ENCODE data around the gene ZNF335.

Gene ZNF335

DNA sequence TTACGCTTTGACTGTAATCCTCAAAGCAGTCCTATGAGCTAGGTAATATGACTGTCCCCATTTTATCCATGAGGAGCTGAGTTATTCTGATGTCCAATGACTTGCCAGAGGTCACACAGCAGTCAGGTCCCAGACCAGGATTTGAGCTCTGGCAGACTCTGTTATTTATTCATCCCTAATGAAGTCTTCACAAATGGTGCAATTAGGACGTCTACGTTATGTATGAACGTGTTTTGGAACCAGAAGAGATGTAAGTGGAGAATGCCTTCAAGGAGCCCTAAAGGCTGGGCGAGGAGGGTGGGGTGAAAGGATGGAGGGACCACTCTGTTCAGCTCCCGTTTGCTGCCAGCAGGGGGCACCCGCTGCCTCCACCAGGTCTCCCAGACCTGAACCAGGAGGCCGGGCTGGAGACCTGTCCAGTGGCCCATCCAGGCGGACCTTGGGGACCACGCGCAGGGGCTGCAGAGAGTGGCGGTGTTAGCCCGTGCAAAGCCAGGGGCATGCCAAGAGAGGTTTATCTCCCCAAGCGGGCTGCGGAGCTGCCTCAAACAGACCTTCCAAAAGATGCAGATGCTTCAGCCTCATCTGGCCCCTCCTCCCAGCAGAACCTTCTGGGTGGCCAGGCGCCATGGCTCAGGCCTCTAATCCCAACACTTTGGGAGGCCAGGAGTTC, 15.2 kb upstream of the ZNF335 start:
- in situ Hi-C loops (cut with MboI; ENCODE audit: low pct_unique_long_range_greater_than_20kb, low sequenced_read_pairs, unreplicated experiment) = no loop called here
- DNase-seq (ENCODE audit: low spot score) = peak; percentile 84
- TF ChIP-seq, protein P1, sequence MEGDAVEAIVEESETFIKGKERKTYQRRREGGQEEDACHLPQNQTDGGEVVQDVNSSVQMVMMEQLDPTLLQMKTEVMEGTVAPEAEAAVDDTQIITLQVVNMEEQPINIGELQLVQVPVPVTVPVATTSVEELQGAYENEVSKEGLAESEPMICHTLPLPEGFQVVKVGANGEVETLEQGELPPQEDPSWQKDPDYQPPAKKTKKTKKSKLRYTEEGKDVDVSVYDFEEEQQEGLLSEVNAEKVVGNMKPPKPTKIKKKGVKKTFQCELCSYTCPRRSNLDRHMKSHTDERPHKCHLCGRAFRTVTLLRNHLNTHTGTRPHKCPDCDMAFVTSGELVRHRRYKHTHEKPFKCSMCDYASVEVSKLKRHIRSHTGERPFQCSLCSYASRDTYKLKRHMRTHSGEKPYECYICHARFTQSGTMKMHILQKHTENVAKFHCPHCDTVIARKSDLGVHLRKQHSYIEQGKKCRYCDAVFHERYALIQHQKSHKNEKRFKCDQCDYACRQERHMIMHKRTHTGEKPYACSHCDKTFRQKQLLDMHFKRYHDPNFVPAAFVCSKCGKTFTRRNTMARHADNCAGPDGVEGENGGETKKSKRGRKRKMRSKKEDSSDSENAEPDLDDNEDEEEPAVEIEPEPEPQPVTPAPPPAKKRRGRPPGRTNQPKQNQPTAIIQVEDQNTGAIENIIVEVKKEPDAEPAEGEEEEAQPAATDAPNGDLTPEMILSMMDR (IDR thresholded peaks at IDR 0.05; ENCODE audit: extremely low read depth, insufficient read depth, missing control alignments) = peak; percentile 91

DNA sequence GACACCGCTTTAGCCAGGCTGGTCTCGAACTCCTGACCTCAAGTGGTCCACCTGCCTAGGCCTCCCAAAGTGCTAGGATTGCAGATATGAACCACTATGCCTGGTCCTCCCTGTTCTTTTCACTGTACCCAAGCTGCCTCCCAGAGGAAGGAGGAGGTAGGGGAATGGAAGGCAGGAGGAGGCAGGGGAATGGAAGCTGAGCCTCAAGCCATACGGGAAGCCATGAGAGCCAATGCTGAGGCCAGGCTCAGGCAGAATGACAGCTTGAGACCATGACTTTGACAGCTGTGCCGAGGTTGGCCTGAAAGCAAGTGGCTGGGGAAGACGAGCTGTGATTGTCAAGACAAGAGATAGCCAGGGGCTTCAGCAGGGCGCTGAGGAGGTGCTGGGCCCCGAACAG, 13.6 kb upstream of the ZNF335 start:
- TF ChIP-seq, protein P1 (IDR thresholded peaks at IDR 0.05; ENCODE audit: extremely low read depth, insufficient read depth, missing control alignments) = no peak
- no peak for DNase-seq (ENCODE audit: low spot score)
- in situ Hi-C loops (cut with MboI; ENCODE audit: low pct_unique_long_range_greater_than_20kb, low sequenced_read_pairs, unreplicated experiment) = no loop called here

DNA sequence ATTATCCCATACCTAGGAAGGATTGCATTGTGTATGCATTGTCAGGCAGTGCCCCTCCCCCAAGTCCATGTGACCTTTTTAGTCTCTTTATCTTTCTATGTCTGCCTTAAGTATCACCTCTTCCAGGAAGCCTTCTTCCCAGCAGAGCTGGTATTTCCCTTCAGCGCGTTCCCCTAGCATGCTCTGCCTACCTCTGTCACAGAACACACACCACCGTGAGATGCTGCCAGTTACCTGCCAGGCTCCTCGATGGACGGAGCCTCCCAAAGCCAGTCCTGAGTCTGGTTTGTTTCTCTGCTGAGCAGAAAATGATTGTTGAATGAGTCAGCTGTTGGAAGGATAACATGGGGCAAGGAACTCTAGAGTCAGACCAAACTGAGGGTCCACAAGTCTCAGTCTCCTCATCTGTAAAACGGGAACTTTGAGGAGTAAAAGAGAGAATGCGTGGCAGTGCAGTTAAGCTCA, 11.3 kb upstream of the ZNF335 start:
- DNase-seq (ENCODE audit: low spot score) = no peak
- TF ChIP-seq, protein P1 (IDR thresholded peaks at IDR 0.05; ENCODE audit: extremely low read depth, insufficient read depth, missing control alignments) = no peak
- in situ Hi-C loops (cut with MboI; ENCODE audit: low pct_unique_long_range_greater_than_20kb, low sequenced_read_pairs, unreplicated experiment) = no loop called here

DNA sequence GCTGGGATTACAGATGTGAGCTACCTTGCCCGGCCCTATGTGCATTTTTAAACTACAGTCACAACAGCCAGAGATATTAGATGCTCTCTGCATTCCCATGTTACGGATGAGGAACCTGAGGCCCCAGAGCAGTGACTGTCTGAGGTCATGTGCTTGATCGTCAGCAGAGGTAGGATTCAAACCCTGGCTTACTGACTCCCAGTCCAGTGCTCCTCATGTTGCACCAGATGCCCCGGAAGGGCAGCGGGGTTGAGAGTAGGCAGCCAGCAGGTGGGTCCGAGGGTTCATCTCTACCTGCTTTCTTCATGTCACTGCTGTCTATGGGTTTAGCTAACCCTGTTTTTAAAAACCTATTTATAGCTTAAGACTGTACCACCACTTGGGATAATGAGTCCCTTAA, 9.3 kb upstream of the ZNF335 start:
- TF ChIP-seq, protein P1 (IDR thresholded peaks at IDR 0.05; ENCODE audit: extremely low read depth, insufficient read depth, missing control alignments) = no peak
- no peak for DNase-seq (ENCODE audit: low spot score)
- in situ Hi-C loops (cut with MboI; ENCODE audit: low pct_unique_long_range_greater_than_20kb, low sequenced_read_pairs, unreplicated experiment) = no loop called here

DNA sequence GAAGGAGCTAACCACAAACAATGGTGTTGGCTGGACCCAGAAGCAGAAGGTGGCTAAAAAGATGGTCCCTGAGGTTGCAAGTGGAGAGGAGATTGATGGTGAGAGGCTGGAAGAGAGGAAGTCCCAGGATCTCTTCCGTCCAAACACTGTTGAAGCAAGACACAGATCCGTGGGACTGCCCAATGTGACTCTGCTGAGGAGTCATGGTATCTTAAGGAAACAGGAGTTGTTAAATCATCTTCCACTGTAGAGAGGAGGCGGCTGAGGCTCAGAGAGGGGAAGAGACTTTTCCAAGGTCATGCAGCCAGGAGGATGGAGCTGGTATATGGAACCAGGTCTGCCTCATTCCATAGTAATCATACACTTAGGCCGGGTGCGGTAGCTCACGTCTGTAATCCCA, 4.1 kb upstream of the ZNF335 start:
- in situ Hi-C loops (cut with MboI; ENCODE audit: low pct_unique_long_range_greater_than_20kb, low sequenced_read_pairs, unreplicated experiment) = no loop called here
- no peak for DNase-seq (ENCODE audit: low spot score)
- TF ChIP-seq, protein P1 (IDR thresholded peaks at IDR 0.05; ENCODE audit: extremely low read depth, insufficient read depth, missing control alignments) = no peak

DNA sequence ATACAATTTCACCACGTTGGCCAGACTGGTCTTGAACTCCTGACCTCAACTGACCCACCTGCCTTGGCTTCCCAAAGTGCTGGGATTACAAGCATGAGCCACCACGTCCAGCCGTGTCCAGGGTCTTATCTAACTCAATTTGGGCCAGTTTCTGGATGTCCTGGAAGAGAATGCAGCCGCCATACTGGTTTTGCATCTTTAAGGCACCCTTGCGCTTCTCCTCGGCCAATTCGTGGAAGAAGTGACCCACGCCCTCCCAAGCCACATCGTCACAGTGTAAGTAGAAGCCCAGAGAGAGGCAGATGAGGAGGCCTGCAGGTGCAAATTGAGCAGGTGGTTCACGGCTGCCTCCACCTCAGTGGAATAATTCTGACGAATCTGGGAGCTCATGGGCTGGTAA, 3.7 kb upstream of the ZNF335 start:
- TF ChIP-seq, protein P1 (IDR thresholded peaks at IDR 0.05; ENCODE audit: extremely low read depth, insufficient read depth, missing control alignments) = no peak
- DNase-seq (ENCODE audit: low spot score) = no peak
- in situ Hi-C loops (cut with MboI; ENCODE audit: low pct_unique_long_range_greater_than_20kb, low sequenced_read_pairs, unreplicated experiment) = no loop called here
